Loucy (cell line): ENCODE data around the gene CD28.

Experiments
- H2AFZ ChIP-seq: fragments of 200-600 bp; sonication (generic); 2 replicates; pipeline ENCODE4 v1.6.0; 2016; ENCODE audit warnings: antibody characterized with exemption, mild to moderate bottlenecking, low read length, moderate library complexity
- H3F3A ChIP-seq: fragments of 200-600 bp; 2 replicates; pipeline ENCODE4 v1.6.0; 2016; ENCODE audit warnings: antibody characterized with exemption, low read depth, mild to moderate bottlenecking
- H3K27me3 ChIP-seq: fragments of 200-600 bp; sonication (generic); 2 replicates; pipeline ENCODE4 v1.6.1; 2014; ENCODE audit warnings: low read length, mild to moderate bottlenecking; ENCODE audit not compliant: insufficient read depth, poor library complexity, severe bottlenecking
- H3K36me3 ChIP-seq: fragments of 200-600 bp; sonication (generic); 2 replicates; pipeline ENCODE4 v1.6.1; 2016; ENCODE audit warnings: low read length; ENCODE audit not compliant: insufficient read depth
- H3K4me1 ChIP-seq: fragments of 200-600 bp; sonication (generic); 2 replicates; pipeline ENCODE4 v1.5.1; 2014; ENCODE audit warnings: low read length, mild to moderate bottlenecking; ENCODE audit not compliant: insufficient read depth, poor library complexity, severe bottlenecking
- H3K4me2 ChIP-seq: fragments of 200-600 bp; sonication (generic); 2 replicates; pipeline ENCODE4 v1.6.0; 2014; ENCODE audit warnings: antibody characterized with exemption, low read length, low read depth, mild to moderate bottlenecking; ENCODE audit not compliant: poor library complexity, severe bottlenecking
- H3K4me3 ChIP-seq: fragments of 200-600 bp; sonication (generic); 2 replicates; pipeline ENCODE4 v1.5.1; 2014; ENCODE audit warnings: low read length, mild to moderate bottlenecking, mixed read lengths; ENCODE audit not compliant: poor library complexity, severe bottlenecking
- H3K79me2 ChIP-seq: fragments of 200-600 bp; sonication (generic); 2 replicates; pipeline ENCODE4 v1.6.1; 2014; ENCODE audit warnings: low read length; ENCODE audit not compliant: insufficient read depth
- H3K9ac ChIP-seq: fragments of 200-600 bp; sonication (generic); 2 replicates; pipeline ENCODE4 v1.6.0; 2014; ENCODE audit warnings: mild to moderate bottlenecking, low read depth, low read length, moderate library complexity; ENCODE audit not compliant: poor library complexity, severe bottlenecking
- H3K9me2 ChIP-seq: fragments of 200-600 bp; sonication (generic); replicated peaks from 2 replicates; pipeline ENCODE4 v1.6.1; 2016; ENCODE audit warnings: low read depth, low read length, mixed read lengths
- H3K9me3 ChIP-seq: fragments of 200-600 bp; sonication (generic); 2 replicates; pipeline ENCODE4 v1.6.1; 2014; ENCODE audit warnings: mild to moderate bottlenecking, antibody characterized with exemption, low read length, low read depth; ENCODE audit not compliant: insufficient read depth
- H4K20me1 ChIP-seq: fragments of 200-600 bp; sonication (generic); 2 replicates; pipeline ENCODE4 v1.6.0; 2014; ENCODE audit warnings: antibody characterized with exemption, low read length, mild to moderate bottlenecking; ENCODE audit not compliant: insufficient read depth, poor library complexity, severe bottlenecking
- CTCF ChIP-seq: fragments of 200-600 bp; sonication (generic); conservative IDR thresholded peaks from 2 replicates; pipeline ENCODE4 v1.5.1; 2014; ENCODE audit warnings: mild to moderate bottlenecking, antibody characterized with exemption, low read length
- EZH2phosphoT487 ChIP-seq: fragments of 200-600 bp; IDR thresholded peaks from 2 replicates; pipeline ENCODE4 v1.6.1; 2018; ENCODE audit warnings: antibody characterized with exemption, mild to moderate bottlenecking, moderate library complexity, borderline replicate concordance

The CD28 gene

DNA sequence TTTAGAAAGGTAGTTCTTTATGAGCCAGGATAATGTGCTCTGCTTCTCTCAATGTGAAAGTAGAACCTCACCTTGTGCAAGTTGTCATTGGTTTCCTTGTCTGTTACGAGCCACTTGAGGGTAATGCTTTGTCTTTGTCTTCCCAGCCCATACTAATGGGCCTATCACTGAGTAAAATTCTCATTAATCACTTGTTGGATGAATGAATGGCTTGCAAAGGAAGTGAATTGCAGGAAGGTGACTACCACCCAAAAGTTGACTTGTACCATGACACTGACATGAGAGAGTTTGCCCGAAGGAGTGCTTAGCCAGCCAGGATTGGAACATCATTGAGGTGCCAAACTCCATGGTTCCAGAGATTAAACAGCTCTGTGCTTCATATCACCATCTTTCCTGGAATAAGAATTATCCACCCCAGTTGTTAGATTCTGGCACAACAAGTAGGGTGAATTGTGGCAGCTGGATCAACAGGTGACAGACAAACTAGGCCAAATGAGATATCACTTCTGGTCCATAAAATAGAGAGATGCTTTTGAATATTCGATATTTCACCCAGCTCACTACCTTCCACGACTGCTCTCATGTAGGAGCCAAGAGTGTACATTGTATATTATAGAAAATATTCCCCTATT lies 20.5 kb upstream of the CD28 start:
- Histone ChIP-seq H3K36me3 (no peaks in the 10 kb centered on the region), H3F3A (no peaks in the 10 kb centered on the region), H3K9ac (no peak overlapping the region), H3K9me2 (no peaks in the 10 kb centered on the region), H3K4me1 (peaks cover 42% of the 10 kb centered on the region), H3K27me3 (no peaks in the 10 kb centered on the region), H2AFZ (no peak overlapping the region), H3K4me3 (no peak overlapping the region), H3K9me3 (no peaks in the 10 kb centered on the region), H3K79me2 (no peaks in the 10 kb centered on the region), H4K20me1 (no peaks in the 10 kb centered on the region), H3K4me2 (no peak overlapping the region)
- TF ChIP-seq CTCF (no peak), EZH2phosphoT487 (no peak)

DNA sequence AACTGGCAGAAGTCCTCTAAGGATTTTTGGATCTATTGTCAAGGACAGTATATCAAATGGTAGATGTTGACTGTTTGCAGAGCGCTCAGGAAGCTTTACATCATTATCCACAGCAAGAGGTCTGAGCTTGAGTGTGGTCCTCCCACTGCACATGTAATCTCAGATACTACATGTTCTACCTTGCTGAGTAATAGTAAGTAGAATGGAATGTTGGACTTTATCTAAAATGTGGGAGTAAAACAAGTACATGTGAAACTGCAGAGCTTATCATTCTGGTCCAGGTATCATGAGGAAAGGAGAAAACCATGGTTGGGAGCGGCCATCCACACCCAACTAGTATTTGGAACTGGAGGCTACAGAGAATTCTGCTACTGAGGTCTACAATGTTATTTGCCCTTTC lies 19.3 kb upstream of the CD28 start:
- peaks cover 39% of the 10 kb centered on the region for H3K4me1 ChIP-seq
- no peaks in the 10 kb centered on the region for H3K9me3 ChIP-seq

GRCh38 chr2:203688798-203689197 lies 17.6 kb upstream of the CD28 start:
- Histone ChIP-seq H3K27me3 (no peaks in the 10 kb centered on the region), H3K9me2 (no peaks in the 10 kb centered on the region), H4K20me1 (no peaks in the 10 kb centered on the region), H3K4me1 (peaks cover 36% of the 10 kb centered on the region), H3K9ac (no peak overlapping the region), H3F3A (no peaks in the 10 kb centered on the region), H3K4me3 (no peak overlapping the region), H3K36me3 (no peaks in the 10 kb centered on the region), H3K4me2 (no peak overlapping the region), H3K79me2 (no peaks in the 10 kb centered on the region), H3K9me3 (no peaks in the 10 kb centered on the region), H2AFZ (0 out of 2 replicates have a peak overlapping the region, but pooled peaks have one; percentile 14)
- TF ChIP-seq CTCF (no peak), EZH2phosphoT487 (no peak)

More for the DNA sequence above, 19.3 kb upstream of the CD28 start:
- Histone ChIP-seq H4K20me1 (no peaks in the 10 kb centered on the region), H3K79me2 (no peaks in the 10 kb centered on the region), H3F3A (no peaks in the 10 kb centered on the region), H3K36me3 (no peaks in the 10 kb centered on the region), H3K4me3 (no peak overlapping the region), H3K27me3 (no peaks in the 10 kb centered on the region), H3K9ac (no peak overlapping the region), H2AFZ (no peak overlapping the region), H3K9me2 (no peaks in the 10 kb centered on the region), H3K4me2 (no peak overlapping the region)
- TF ChIP-seq CTCF (no peak), EZH2phosphoT487 (no peak)
